Skeletal muscle satellite cell (primary cell): ENCODE measurements around the gene PPP1CC.
A peak's percentile ranks its signal among the peaks of the same experiment; 100 is the strongest.

Experiments
- H3K27me3 ChIP-seq: 2 replicates; pipeline ENCODE4 v1.7.0; 2013; ENCODE audit warnings: low read length; ENCODE audit not compliant: control insufficient read depth, insufficient read depth
- H3K36me3 ChIP-seq: 2 replicates; pipeline ENCODE4 v1.7.0; 2013; ENCODE audit warnings: mild to moderate bottlenecking, control low read depth, low read length; ENCODE audit not compliant: insufficient read depth
- H3K4me1 ChIP-seq: 2 replicates; pipeline ENCODE4 v1.7.0; 2013; ENCODE audit warnings: low read length; ENCODE audit not compliant: control insufficient read depth, insufficient read depth
- H3K4me2 ChIP-seq: 2 replicates; pipeline ENCODE4 v1.7.0; 2013; ENCODE audit warnings: mild to moderate bottlenecking, low read length
- H3K4me3 ChIP-seq: 2 replicates; pipeline ENCODE4 v1.7.0; 2013; ENCODE audit warnings: low read length
- H3K9ac ChIP-seq: 2 replicates; pipeline ENCODE4 v1.7.0; 2013; ENCODE audit warnings: mild to moderate bottlenecking, low read depth, low read length, moderate library complexity
- H3K9me3 ChIP-seq: replicated peaks from 2 replicates; pipeline ENCODE4 v1.7.0; 2013; ENCODE audit warnings: mild to moderate bottlenecking, control low read depth, low read length

The PPP1CC gene

DNA sequence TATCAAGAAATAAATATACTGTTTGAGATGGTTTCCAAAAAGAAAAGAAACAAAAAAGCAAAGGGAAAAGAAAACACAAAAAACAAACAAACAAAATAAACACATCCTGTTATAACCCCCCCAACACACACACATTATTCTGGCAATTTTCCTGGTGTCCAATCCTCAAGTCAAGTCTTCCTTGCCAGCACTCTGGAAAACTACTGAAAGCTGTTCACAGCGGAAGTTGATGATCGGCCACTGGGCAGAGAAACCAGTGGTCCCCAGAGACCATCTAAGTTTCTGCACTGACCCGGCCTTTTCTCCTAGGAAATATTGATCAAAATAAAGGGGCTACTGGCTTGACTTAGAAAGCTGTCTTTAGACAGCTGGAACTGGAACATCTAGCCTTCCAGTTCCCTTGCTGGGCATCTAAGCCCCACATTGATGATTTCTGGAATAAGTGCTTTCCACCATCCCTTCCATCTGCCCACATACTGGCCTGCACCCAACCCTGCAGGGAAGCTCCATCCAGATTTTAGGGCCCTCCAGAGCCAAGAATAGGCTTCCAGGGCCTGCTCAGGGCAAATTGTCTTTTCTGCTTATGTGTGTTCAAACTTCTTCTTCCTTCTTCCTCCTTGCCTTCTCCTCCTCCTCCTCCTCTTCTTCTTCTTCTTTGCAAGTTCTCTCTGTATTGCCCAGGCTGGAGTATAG is 11.6 kb upstream of the PPP1CC start:
- Histone ChIP-seq H3K9me3 (no peaks in the 10 kb centered on the region), H3K9ac (no peak overlapping the region), H3K36me3 (no peaks in the 10 kb centered on the region), H3K4me1 (peaks cover 6% of the 10 kb centered on the region), H3K4me2 (no peak overlapping the region), H3K4me3 (no peak overlapping the region), H3K27me3 (peaks cover 6% of the 10 kb centered on the region)

- Histone ChIP-seq H3K9ac (no peak overlapping the region), H3K4me1 (peaks cover 6% of the 10 kb centered on the region), H3K36me3 (no peaks in the 10 kb centered on the region), H3K27me3 (peaks cover 6% of the 10 kb centered on the region), H3K4me2 (no peak overlapping the region), H3K4me3 (no peak overlapping the region), H3K9me3 (no peaks in the 10 kb centered on the region)
Observed at GRCh38 chr12:110750784-110751461, 8.2 kb upstream of the PPP1CC start.

- no peak overlapping the region for H3K9ac ChIP-seq
- H3K4me2 ChIP-seq, result no peak overlapping the region
- H3K4me1 ChIP-seq, result peaks cover 33% of the 10 kb centered on the region
- H3K36me3 ChIP-seq, result no peaks in the 10 kb centered on the region
- H3K4me3 ChIP-seq, result no peak overlapping the region
- no peaks in the 10 kb centered on the region for H3K9me3 ChIP-seq
- no peaks in the 10 kb centered on the region for H3K27me3 ChIP-seq
Observed at GRCh38 chr12:110746550-110746949, 3.9 kb upstream of the PPP1CC start.

DNA sequence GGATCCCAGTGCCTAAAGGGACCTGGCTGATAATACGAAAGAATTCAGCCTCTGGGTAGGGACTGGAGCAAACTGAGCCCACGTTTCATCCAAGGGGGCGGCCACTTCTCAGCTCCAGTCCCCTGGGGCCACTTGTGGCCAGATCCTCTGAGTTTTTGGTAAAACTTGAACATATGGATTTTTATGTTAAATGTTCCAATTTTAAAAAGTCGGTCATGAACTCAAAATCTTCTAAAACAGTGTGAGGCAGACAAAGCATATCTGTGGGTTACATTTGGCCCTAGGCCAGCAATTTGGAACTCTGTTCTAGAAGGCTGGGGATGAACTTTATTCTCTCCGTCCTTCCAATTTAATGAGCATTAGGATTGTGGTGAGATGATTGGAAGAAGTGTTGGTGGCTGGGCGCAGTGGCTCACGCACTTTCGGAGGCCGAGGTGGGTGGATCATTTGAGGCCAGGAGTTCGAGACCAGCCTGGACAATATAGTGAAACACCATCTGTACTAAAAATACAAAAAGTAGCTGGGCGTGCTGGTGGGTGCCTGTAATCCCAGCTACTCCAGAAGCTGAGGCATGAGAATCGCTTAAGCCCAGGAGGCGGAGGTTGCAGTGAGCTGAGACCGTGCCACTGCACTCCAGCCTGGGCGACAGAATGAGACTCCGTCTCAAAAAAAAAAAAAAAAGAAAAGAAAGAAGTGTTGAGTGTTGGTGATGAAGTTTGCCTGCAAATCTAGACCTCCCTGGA is 3.0 kb upstream of the PPP1CC start:
- peaks cover 30% of the 10 kb centered on the region for H3K4me1 ChIP-seq
- H3K4me3 ChIP-seq, result no peak overlapping the region
- H3K9me3 ChIP-seq, result no peaks in the 10 kb centered on the region
- no peaks in the 10 kb centered on the region for H3K36me3 ChIP-seq
- H3K27me3 ChIP-seq, result no peaks in the 10 kb centered on the region
- H3K4me2 ChIP-seq, result peak overlapping the region; percentile 10
- no peak overlapping the region for H3K9ac ChIP-seq

DNA sequence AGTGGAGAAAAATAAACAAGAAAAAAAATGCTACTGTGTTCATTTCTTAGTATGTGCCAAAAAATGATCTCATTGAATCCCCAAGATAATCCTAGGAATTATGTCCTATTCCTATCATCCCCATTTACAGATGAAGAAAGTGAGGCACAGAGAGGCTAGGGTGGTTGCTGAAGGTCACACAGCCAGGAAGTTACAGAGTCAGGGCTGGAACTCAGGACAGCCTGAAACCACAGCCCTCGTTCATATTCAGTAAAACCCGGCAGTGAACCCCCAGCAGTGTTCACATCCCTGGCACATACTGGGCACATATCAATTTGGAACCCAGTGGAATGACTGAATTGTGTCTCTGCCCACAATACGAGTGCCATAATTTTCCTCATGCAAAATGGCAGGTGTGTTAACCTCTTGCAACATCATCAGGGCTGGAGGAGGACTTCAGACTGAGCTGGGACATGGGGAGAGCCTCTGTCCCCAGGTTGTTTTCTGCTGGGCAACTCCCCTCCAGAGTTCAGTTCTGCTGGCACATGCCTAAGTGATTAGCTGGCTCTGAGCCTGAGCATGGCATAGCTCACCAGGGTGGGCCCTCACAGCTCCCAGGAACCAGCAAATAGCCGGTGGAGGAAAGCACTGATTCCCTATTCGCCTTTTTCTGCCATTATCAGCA is 2.0 kb upstream of the PPP1CC start:
- Histone ChIP-seq H3K4me1 (peaks cover 39% of the 10 kb centered on the region), H3K9ac (peak overlapping the region; percentile 12), H3K4me3 (no peak overlapping the region), H3K36me3 (no peaks in the 10 kb centered on the region), H3K27me3 (no peaks in the 10 kb centered on the region), H3K4me2 (peak overlapping the region; percentile 95), H3K9me3 (no peaks in the 10 kb centered on the region)

DNA sequence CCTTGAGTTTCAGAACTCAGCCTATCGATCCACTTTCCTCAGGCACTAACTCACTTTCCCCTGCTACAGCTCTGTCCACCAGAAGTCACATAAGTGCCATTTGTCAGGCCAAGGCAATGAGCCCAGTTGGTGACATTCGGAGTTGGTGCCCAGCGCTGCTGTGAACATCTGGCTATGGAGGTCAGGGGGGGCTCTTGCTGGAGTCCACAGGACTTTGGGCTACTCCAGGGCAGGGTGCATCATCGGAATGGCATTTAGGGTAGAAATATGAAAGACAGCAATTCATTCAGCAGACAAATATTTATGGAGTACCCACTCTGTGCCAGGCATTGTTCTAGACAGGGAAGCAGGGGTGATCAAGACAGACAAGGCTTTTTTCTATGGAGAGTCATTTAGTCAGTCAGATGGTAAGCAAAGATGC is 1.5 kb upstream of the PPP1CC start:
- Histone ChIP-seq H3K36me3 (no peaks in the 10 kb centered on the region), H3K27me3 (no peaks in the 10 kb centered on the region), H3K4me2 (peak overlapping the region; percentile 95), H3K9ac (no peak overlapping the region), H3K4me1 (peaks cover 44% of the 10 kb centered on the region), H3K9me3 (no peaks in the 10 kb centered on the region), H3K4me3 (peak overlapping the region; percentile 75)

DNA sequence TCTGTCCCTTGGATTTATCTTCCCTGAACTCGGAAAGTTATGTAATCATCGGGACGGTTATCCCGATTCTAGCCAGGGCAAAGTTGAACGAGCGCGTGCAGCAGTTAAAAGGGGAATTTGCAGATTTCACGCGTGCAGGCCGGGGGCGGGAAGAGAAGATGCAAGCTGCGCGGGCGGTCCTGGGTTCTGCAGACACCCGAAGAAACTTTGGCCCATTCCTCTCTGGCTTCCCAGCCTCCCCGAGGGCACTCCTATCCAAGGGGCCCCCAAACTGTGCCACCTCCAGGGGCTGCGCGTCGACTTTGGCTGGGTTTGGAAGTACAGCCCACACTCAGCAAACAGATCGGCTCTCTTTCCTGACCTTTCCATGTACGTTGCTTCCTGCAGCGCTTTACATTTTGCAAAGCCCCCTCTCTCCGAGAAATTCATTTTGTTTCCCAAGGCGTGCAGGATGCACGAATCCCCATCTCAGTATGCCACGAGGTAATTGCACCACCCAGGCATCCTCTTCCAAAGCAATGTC is 941 bp upstream of the PPP1CC start:
- H3K9me3 ChIP-seq, result no peaks in the 10 kb centered on the region
- H3K4me1 ChIP-seq, result peaks cover 47% of the 10 kb centered on the region
- H3K4me2 ChIP-seq, result peak overlapping the region; percentile 95
- peak overlapping the region; percentile 59 for H3K9ac ChIP-seq
- peak overlapping the region; percentile 75 for H3K4me3 ChIP-seq
- H3K36me3 ChIP-seq, result no peaks in the 10 kb centered on the region
- no peaks in the 10 kb centered on the region for H3K27me3 ChIP-seq

- H3K4me1 ChIP-seq, result peaks cover 59% of the 10 kb centered on the region
- peak overlapping the region; percentile 81 for H3K4me3 ChIP-seq
- H3K4me2 ChIP-seq, result peak overlapping the region; percentile 89
- no peaks in the 10 kb centered on the region for H3K9me3 ChIP-seq
- H3K9ac ChIP-seq, result peak overlapping the region; percentile 91
- H3K27me3 ChIP-seq, result no peaks in the 10 kb centered on the region
- H3K36me3 ChIP-seq, result no peaks in the 10 kb centered on the region
Observed at GRCh38 chr12:110742096-110742717, 484 bp downstream of the PPP1CC start.

GRCh38 chr12:110741341-110742095 is 1.2 kb downstream of the PPP1CC start:
- Histone ChIP-seq H3K9ac (peak overlapping the region; percentile 91), H3K9me3 (no peaks in the 10 kb centered on the region), H3K4me3 (peak overlapping the region; percentile 81), H3K36me3 (no peaks in the 10 kb centered on the region), H3K27me3 (no peaks in the 10 kb centered on the region), H3K4me2 (peak overlapping the region; percentile 89), H3K4me1 (peaks cover 64% of the 10 kb centered on the region)

DNA sequence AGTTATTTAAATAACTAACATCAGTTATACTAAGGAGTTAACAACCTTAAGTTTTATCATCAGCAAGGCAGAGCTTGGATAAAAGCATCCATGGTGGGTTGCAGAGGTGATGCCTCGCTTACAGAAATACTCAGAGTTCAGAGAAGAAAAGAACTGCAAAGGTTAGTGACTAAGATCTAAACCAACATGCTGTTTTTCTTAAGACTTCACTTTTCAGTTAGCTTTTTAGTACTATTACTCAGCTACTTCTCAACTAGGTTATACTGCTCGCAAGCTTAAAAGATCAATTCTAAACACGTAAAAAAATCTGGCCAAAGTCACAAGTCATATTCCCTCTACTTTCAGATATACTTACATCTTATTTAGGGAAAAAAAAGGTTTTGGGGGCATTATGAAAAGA is 2.8 kb downstream of the PPP1CC start:
- Histone ChIP-seq H3K9me3 (no peaks in the 10 kb centered on the region), H3K36me3 (peaks cover 6% of the 10 kb centered on the region), H3K9ac (peak overlapping the region; percentile 21), H3K4me1 (peaks cover 56% of the 10 kb centered on the region), H3K27me3 (no peaks in the 10 kb centered on the region), H3K4me3 (peak overlapping the region; percentile 48), H3K4me2 (peak overlapping the region; percentile 89)
